Body of pancreas (tissue), 4 donors: Measurements from ENCODE around the gene PROM2.

Experiments used
- CTCF ChIP-seq, 7 experiments: fragments of 450-650 bp in 4 of 7; fragments of 200-600 bp in 3 of 7; sonication (generic) in 3 of 7; IDR thresholded peaks; one replicate each; pipeline ENCODE4 v1.5.1; 2016 to 2019; ENCODE audit warnings: antibody characterized with exemption in 7 of 7
- POLR2A ChIP-seq, 3 donors: fragments of 450-650 bp; IDR thresholded peaks; one replicate each; pipeline ENCODE4 v1.6.1; 2016; ENCODE audit warnings: antibody characterized with exemption in 3 of 3, mild to moderate bottlenecking in 2 of 3

DNA sequence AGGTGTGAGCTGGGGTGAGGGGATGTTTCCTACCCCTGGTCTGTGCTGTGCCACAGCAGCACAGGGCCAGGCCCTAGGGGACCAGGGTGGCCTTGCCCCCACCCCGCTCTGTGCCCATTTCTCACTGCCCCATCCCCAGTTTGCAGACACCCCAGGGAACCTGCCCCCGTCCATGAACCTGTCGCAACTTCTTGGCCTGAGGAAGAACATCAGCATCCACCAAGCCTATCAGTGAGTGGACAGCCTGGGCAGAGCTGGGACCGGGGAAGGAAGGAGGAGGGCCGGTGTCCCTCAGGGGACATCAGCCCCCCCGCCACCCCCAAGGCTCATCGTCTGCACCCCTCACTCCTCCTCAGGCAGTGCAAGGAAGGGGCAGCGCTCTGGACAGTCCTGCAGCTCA lies 7.5 kb downstream of the PROM2 start:
- TF ChIP-seq CTCF (IDR thresholded peaks at IDR 0.05) (no peak), POLR2A (IDR thresholded peaks at IDR 0.05) (no peak)
